PC-3 (cell line): ENCODE data around the gene FBLN7. TPM values are rescaled to one million over a fixed set of nuclear protein-coding genes. Genes with fewer than 3 reads are reported as not detected.

Experiments used
- ATAC-seq: fragments of 200-7000 bp; cut with Tn5 transposase; 2 replicates; pipeline ENCODE4 v1.9.1; 2020; ENCODE audit warnings: mild to moderate bottlenecking, moderate library complexity
- BruUV-seq: library from RNA; stranded (reverse); fragments of 400-500 nt; replicated peaks from 2 replicates; lab custom pipeline; 2021; lab: Mats Ljungman, UMichigan
- CTCF ChIA-PET: fragments of 300-600 bp; sonication (Branson Sonifier 250); formaldehyde crosslinking; loops from one replicate; lab custom pipeline; 2022; ENCODE audit warnings: antibody characterized with exemption; lab: Charles Lee
- POLR2A ChIA-PET: fragments of 300-600 bp; sonication (Branson Sonifier 250); formaldehyde crosslinking; loops from one replicate; lab custom pipeline; 2022; ENCODE audit warnings: antibody characterized with exemption; ENCODE audit not compliant: unreplicated experiment; lab: Charles Lee
- DNase-seq: peaks from one replicate; pipeline ENCODE4 v3.0.0-alpha.2; 2015
- H2AFZ ChIP-seq: fragments of 300-600 bp; sonication (generic); 2 replicates; pipeline ENCODE4 v1.6.0; 2016; ENCODE audit warnings: antibody characterized with exemption, low read length
- H3F3A ChIP-seq: fragments of 300-600 bp; sonication (generic); one replicate; pipeline ENCODE4 v1.6.0; 2017; ENCODE audit warnings: antibody characterized with exemption, low read length, control low read depth, mild to moderate bottlenecking; ENCODE audit not compliant: unreplicated experiment
- H3K27ac ChIP-seq: fragments of 300-600 bp; sonication (generic); 2 replicates; pipeline ENCODE4 v1.5.1; 2016; ENCODE audit warnings: mild to moderate bottlenecking, low read length
- H3K27me3 ChIP-seq: fragments of 300-600 bp; sonication (generic); 2 replicates; pipeline ENCODE4 v1.6.1; 2016; ENCODE audit warnings: low read length, mixed read lengths
- H3K36me3 ChIP-seq: fragments of 300-600 bp; sonication (generic); 2 replicates; pipeline ENCODE4 v1.6.1; 2016; ENCODE audit warnings: low read depth, mixed run types, low read length, mixed read lengths
- H3K4me1 ChIP-seq: fragments of 300-600 bp; sonication (generic); 2 replicates; pipeline ENCODE4 v1.5.1; 2016; ENCODE audit warnings: low read length; ENCODE audit not compliant: insufficient read depth
- H3K4me2 ChIP-seq: fragments of 300-600 bp; sonication (generic); 2 replicates; pipeline ENCODE4 v1.6.0; 2016; ENCODE audit warnings: low read length
- H3K4me3 ChIP-seq: fragments of 300-600 bp; sonication (generic); 2 replicates; pipeline ENCODE4 v1.5.1; 2016; ENCODE audit warnings: mild to moderate bottlenecking, low read length, mixed read lengths
- H3K79me2 ChIP-seq: fragments of 300-600 bp; sonication (generic); 2 replicates; pipeline ENCODE4 v1.6.1; 2017; ENCODE audit warnings: low read length, mixed read lengths
- H3K9ac ChIP-seq: fragments of 300-600 bp; sonication (generic); 2 replicates; pipeline ENCODE4 v1.6.0; 2016; ENCODE audit warnings: mild to moderate bottlenecking, low read length
- H3K9me2 ChIP-seq: fragments of 300-600 bp; sonication (generic); replicated peaks from 2 replicates; pipeline ENCODE4 v1.6.1; 2016; ENCODE audit warnings: mixed run types, low read length, mixed read lengths
- H3K9me3 ChIP-seq: fragments of 300-600 bp; sonication (generic); 2 replicates; pipeline ENCODE4 v1.6.1; 2016; ENCODE audit warnings: low read length, mixed read lengths
- H4K20me1 ChIP-seq: fragments of 300-600 bp; sonication (generic); 2 replicates; pipeline ENCODE4 v1.6.1; 2016; ENCODE audit warnings: low read length, mixed read lengths
- CTCF ChIP-seq: fragments of 300-600 bp; sonication (generic); conservative IDR thresholded peaks from 2 replicates; pipeline ENCODE4 v1.5.1; 2017; ENCODE audit warnings: antibody characterized with exemption, low read depth, mild to moderate bottlenecking, low read length
- EZH2 ChIP-seq: fragments of 300-600 bp; sonication (generic); IDR thresholded peaks from one replicate; pipeline ENCODE4 v1.6.1; 2017; ENCODE audit warnings: antibody characterized with exemption, mild to moderate bottlenecking, low read length; ENCODE audit not compliant: unreplicated experiment
- EZH2phosphoT487 ChIP-seq: fragments of 300-600 bp; sonication (generic); IDR thresholded peaks from 2 replicates; pipeline ENCODE4 v1.6.1; 2018; ENCODE audit warnings: mild to moderate bottlenecking, antibody characterized with exemption, low read length, borderline replicate concordance
- intact Hi-C: fragments of 100-400 bp; cut with micrococcal nuclease; formaldehyde crosslinking; loops from 2 replicates; pipeline ENCODE4 v1.9.0; 2023
- total RNA-seq: library from RNA; depleted of rRNA; stranded (reverse); fragments of >200 nt; gene quantifications from 2 replicates; pipeline ENCODE4 v1.2.3, GENCODE V29; 2014; rRNA removed

FBLN7 gene
- total RNA-seq, 1 experiment from 2014 or later: 2.2 TPM

- no peak overlapping the region for H3K4me2 ChIP-seq
These were observed 82.6 kb downstream of the FBLN7 start for GRCh38 chr2:112220831-112221230.

GRCh38 chr2:112229348-112229747 is 91.2 kb downstream of the FBLN7 start:
- CTCF ChIA-PET: no interaction called here
- H3K9ac ChIP-seq: no peak overlapping the region
- ATAC-seq (no peak), DNase-seq (no peak)
- H3K4me2 ChIP-seq: no peak overlapping the region
- POLR2A ChIA-PET: no interaction called here
- no peaks in the 10 kb centered on the region for H3K9me2 ChIP-seq
- no peaks in the 10 kb centered on the region for H3K27me3 ChIP-seq
- H3K9me3 ChIP-seq: no peaks in the 10 kb centered on the region
- H2AFZ ChIP-seq: no peak overlapping the region
- no peaks in the 10 kb centered on the region for H3K4me1 ChIP-seq
- H3K4me3 ChIP-seq: no peak overlapping the region
- H3K27ac ChIP-seq: no peak overlapping the region
- no peaks in the 10 kb centered on the region for H3K79me2 ChIP-seq
- intact Hi-C loops: no loop called here
- H3K36me3 ChIP-seq: peaks cover 13% of the 10 kb centered on the region; the same call in 1 of the 2 replicates
- H3F3A ChIP-seq: no peaks in the 10 kb centered on the region
- no TSS peak for BruUV-seq
- TF ChIP-seq EZH2 (no peak), CTCF (no peak), EZH2phosphoT487 (no peak)
- no peaks in the 10 kb centered on the region for H4K20me1 ChIP-seq

More at GRCh38 chr2:112220831-112221230, 82.6 kb downstream of the FBLN7 start:
- Histone ChIP-seq H3K27ac (no peak overlapping the region), H3K4me1 (no peaks in the 10 kb centered on the region), H3K36me3 (peaks cover 28% of the 10 kb centered on the region), H2AFZ (no peak overlapping the region), H3K27me3 (no peaks in the 10 kb centered on the region), H3K9ac (no peak overlapping the region), H3F3A (no peaks in the 10 kb centered on the region), H3K9me3 (no peaks in the 10 kb centered on the region), H4K20me1 (no peaks in the 10 kb centered on the region), H3K9me2 (no peaks in the 10 kb centered on the region), H3K4me3 (no peak overlapping the region), H3K79me2 (no peaks in the 10 kb centered on the region)
- POLR2A ChIA-PET: no interaction called here
- intact Hi-C loops: no loop called here
- CTCF ChIA-PET: no interaction called here
- ATAC-seq (no peak), DNase-seq (no peak)
- TF ChIP-seq CTCF (no peak), EZH2 (no peak), EZH2phosphoT487 (no peak)
- no TSS peak for BruUV-seq

- no peaks in the 10 kb centered on the region for H3K79me2 ChIP-seq
- no peak overlapping the region for H2AFZ ChIP-seq
- H3K27me3 ChIP-seq: no peaks in the 10 kb centered on the region
- TF ChIP-seq CTCF (no peak), EZH2 (no peak), EZH2phosphoT487 (no peak)
- no peaks in the 10 kb centered on the region for H3F3A ChIP-seq
- ATAC-seq: no peak
- no peak overlapping the region for H3K9ac ChIP-seq
- intact Hi-C loops: no loop called here
- ChIA-PET CTCF (no interaction called here), POLR2A (no interaction called here)
- no peak for DNase-seq
- no peaks in the 10 kb centered on the region for H3K9me2 ChIP-seq
- H3K36me3 ChIP-seq: peaks cover 8% of the 10 kb centered on the region; the same call in 1 of the 2 replicates
- no TSS peak for BruUV-seq
- H3K4me1 ChIP-seq: no peaks in the 10 kb centered on the region
- H3K4me2 ChIP-seq: no peak overlapping the region
- H3K4me3 ChIP-seq: no peak overlapping the region
- no peak overlapping the region for H3K27ac ChIP-seq
- H4K20me1 ChIP-seq: no peaks in the 10 kb centered on the region
- no peaks in the 10 kb centered on the region for H3K9me3 ChIP-seq
These were observed 92.2 kb downstream of the FBLN7 start for GRCh38 chr2:112230371-112230770.

Other genes starting within 250 kb of the FBLN7 start
- gene MERTK, start 239.8 kb upstream of the FBLN7 start, total RNA-seq: 2.5 and 3.9 TPM in 2 replicates
- gene TMEM87B, start 83.1 kb upstream of the FBLN7 start, total RNA-seq: 11.2 and 17.3 TPM in 2 replicates
- gene ZC3H8, start 116.7 kb downstream of the FBLN7 start, total RNA-seq: 13.1 and 17.0 TPM in 2 replicates
- 1.3 TPM in 2 replicates for gene ZC3H6, start 137.2 kb downstream of the FBLN7 start, total RNA-seq